Upper lobe of left lung (tissue), 6 donors: Measurements from ENCODE around the gene KANSL1. TPM values are rescaled to one million over a fixed set of nuclear protein-coding genes. Genes with fewer than 3 reads are reported as not detected.

ENCODE experiments used
- ATAC-seq, 2 donors: fragments of 200-7000 bp; cut with Tn5 transposase; one replicate each; pipeline ENCODE4 v1.9.1; 2022; ENCODE audit warnings: mild to moderate bottlenecking in 2 of 2, moderate library complexity in 2 of 2; ENCODE audit not compliant: low FRiP score in 2 of 2
- DNase-seq, 2 donors: peaks; one replicate each; pipeline ENCODE4 v3.0.0-alpha.2; 2019 to 2020
- H3K27ac ChIP-seq, 4 donors: fragments of 200-600 bp; sonication (generic); one replicate each; pipeline ENCODE4 v1.5.1; 2016 to 2019
- H3K27me3 ChIP-seq, 4 donors: fragments of 200-600 bp; sonication (generic); one replicate each; pipeline ENCODE4 v1.5.1; 2017 to 2019
- H3K36me3 ChIP-seq, 4 donors: fragments of 200-600 bp; sonication (generic); one replicate each; pipeline ENCODE4 v1.5.1; 2016 to 2019
- H3K4me1 ChIP-seq, 4 donors: fragments of 200-600 bp; sonication (generic); one replicate each; pipeline ENCODE4 v1.5.1; 2018 to 2019
- H3K4me3 ChIP-seq, 4 donors: fragments of 200-600 bp; sonication (generic); one replicate each; pipeline ENCODE4 v1.5.1; 2017 to 2019; ENCODE audit warnings: mild to moderate bottlenecking in 2 of 4, moderate library complexity in 1 of 4
- H3K9me3 ChIP-seq, 4 donors: fragments of 200-600 bp; sonication (generic); one replicate each; pipeline ENCODE4 v1.5.1; 2018 to 2019
- CTCF ChIP-seq, 6 experiments: fragments of 450-650 bp in 4 of 6; fragments of 200-600 bp in 2 of 6; sonication (generic) in 2 of 6; IDR thresholded peaks; one replicate each; pipeline ENCODE4 v1.5.1; 2016 to 2019; ENCODE audit warnings: antibody characterized with exemption in 6 of 6
- EP300 ChIP-seq, 4 donors: sonication (generic); formaldehyde crosslinking; IDR thresholded peaks; one replicate each; pipeline ENCODE4 v1.5.1; 2017; ENCODE audit warnings: antibody characterized with exemption in 4 of 4, control low read depth in 2 of 4
- POLR2A ChIP-seq, 4 donors: fragments of 450-650 bp; IDR thresholded peaks; one replicate each; pipeline ENCODE4 v1.5.1; 2016 to 2017; ENCODE audit warnings: antibody characterized with exemption in 4 of 4, mild to moderate bottlenecking in 2 of 4
- POLR2AphosphoS5 ChIP-seq, 2 donors: sonication (generic); formaldehyde crosslinking; IDR thresholded peaks; one replicate each; pipeline ENCODE4 v1.5.1; 2017; ENCODE audit warnings: antibody characterized with exemption in 2 of 2
- WGBS, 2 donors: methylation state at CpG; one replicate each; pipeline ENCODE4 v1.1.5; 2017 to 2018; 5-methylcytosine and 5-hydroxymethylcytosine counted together
- total RNA-seq, 6 donors: library from RNA; depleted of rRNA in 4 of 6; stranded (reverse); fragments of >200 nt in 4 of 6; gene quantifications; one replicate each; pipeline versions ENCODE4 v1.1.0 to v1.2.1, GENCODE V29; 2016 to 2021
- donor health status: DM: no; HTN: no; CAD: no; lungs with moderate emphysema.
- donor health status: DM: no; HTN: yes; CAD: no; lungs with severe emphysema.

KANSL1 gene
- total RNA-seq, 6 donors from 2014 or later: 60.5 to 294 (median 108) TPM

- TF ChIP-seq POLR2AphosphoS5 (IDR thresholded peaks at IDR 0.05) (no peak), EP300 (IDR thresholded peaks at IDR 0.05) (no peak), CTCF (IDR thresholded peaks at IDR 0.05) (no peak), POLR2A (IDR thresholded peaks at IDR 0.05) (no peak)
- DNase-seq (no peak), ATAC-seq (peak; percentile 53 to 69)
- H3K36me3 ChIP-seq: no peaks in the 10 kb centered on the region
- no peaks in the 10 kb centered on the region for H3K9me3 ChIP-seq
- no peak overlapping the region for H3K4me3 ChIP-seq
- WGBS, 2 donors: 73 to 79% methylated on average over 11 of the region's 11 CpGs
- peaks cover 58 to 87% (median 82%) of the 10 kb centered on the region in 4 donors for H3K4me1 ChIP-seq
- peak overlapping the region in 2 of 4 donors; percentile 3 to 49 for H3K27ac ChIP-seq
- no peaks in the 10 kb centered on the region for H3K27me3 ChIP-seq
Measured at GRCh38 chr17:46179375-46179999, 13.7 kb downstream of the KANSL1 start.

- DNase-seq: no peak
- TF ChIP-seq EP300 (IDR thresholded peaks at IDR 0.05) (no peak), POLR2A (IDR thresholded peaks at IDR 0.05) (no peak), CTCF (IDR thresholded peaks at IDR 0.05) (no peak), POLR2AphosphoS5 (IDR thresholded peaks at IDR 0.05) (no peak)
- peak overlapping the region in 2 of 4 donors; percentile 3 to 49 for H3K27ac ChIP-seq
- no peaks in the 10 kb centered on the region for H3K27me3 ChIP-seq
- WGBS, 2 donors: 41 to 52% methylated on average over 4 of the region's 4 CpGs
- no peak overlapping the region for H3K4me3 ChIP-seq
- peak in 1 of 2 donors; percentile 12 for ATAC-seq
- no peaks in the 10 kb centered on the region for H3K9me3 ChIP-seq
- no peaks in the 10 kb centered on the region for H3K36me3 ChIP-seq
- H3K4me1 ChIP-seq: peaks cover 58 to 88% (median 78%) of the 10 kb centered on the region in 4 donors
Measured at GRCh38 chr17:46178550-46179214, 14.5 kb downstream of the KANSL1 start.

GRCh38 chr17:46176975-46177374 lies 16.3 kb downstream of the KANSL1 start:
- DNase-seq (no peak), ATAC-seq (no peak)
- whole genome bisulfite sequencing, 2 donors: 56 to 64% methylated on average over 3 of the region's 3 CpGs
- no peak overlapping the region for H3K4me3 ChIP-seq
- H3K36me3 ChIP-seq: peaks cover 0 to 2% (median under 1%) of the 10 kb centered on the region in 4 donors
- peaks cover 48 to 83% (median 63%) of the 10 kb centered on the region in 4 donors for H3K4me1 ChIP-seq
- no peak for TF ChIP-seq EP300 (IDR thresholded peaks at IDR 0.05)
- TF ChIP-seq CTCF (IDR thresholded peaks at IDR 0.05): no peak
- no peak for TF ChIP-seq POLR2AphosphoS5 (IDR thresholded peaks at IDR 0.05)
- TF ChIP-seq POLR2A (IDR thresholded peaks at IDR 0.05): no peak
- H3K9me3 ChIP-seq: no peaks in the 10 kb centered on the region
- H3K27me3 ChIP-seq: no peaks in the 10 kb centered on the region
- H3K27ac ChIP-seq: no peak overlapping the region

GRCh38 chr17:46175891-46176290 lies 17.3 kb downstream of the KANSL1 start:
- ATAC-seq: no peak
- no peak overlapping the region for H3K27ac ChIP-seq
- WGBS, 2 donors: 35 to 56% methylated on average over 1 of the region's 1 CpG

More at GRCh38 chr17:46175891-46176290, 17.3 kb downstream of the KANSL1 start:
- Histone ChIP-seq H3K4me1 (peaks cover 47 to 84% (median 65%) of the 10 kb centered on the region in 4 donors), H3K9me3 (no peaks in the 10 kb centered on the region), H3K4me3 (no peak overlapping the region), H3K27me3 (no peaks in the 10 kb centered on the region), H3K36me3 (peaks cover 0 to 12% (median 6%) of the 10 kb centered on the region in 4 donors)
- TF ChIP-seq EP300 (IDR thresholded peaks at IDR 0.05): no peak
- no peak for TF ChIP-seq CTCF (IDR thresholded peaks at IDR 0.05)
- no peak for TF ChIP-seq POLR2A (IDR thresholded peaks at IDR 0.05)
- TF ChIP-seq POLR2AphosphoS5 (IDR thresholded peaks at IDR 0.05): no peak
- no peak for DNase-seq
